ENCODE measurements around the gene MBOAT1. TPM values are rescaled to one million over a fixed set of nuclear protein-coding genes. Genes with fewer than 3 reads are reported as not detected.

The MBOAT1 gene
- polyA plus RNA-seq, 3 donors from 2014 or later, result 0.14 to 0.76 TPM; not detected in 1

GRCh38 chr6:20203561-20204511 is 8.4 kb downstream of the MBOAT1 start:
- peaks cover 12 to 25% of the 10 kb centered on the region in 2 donors for H3K4me1 Mint-ChIP-seq
- no peak overlapping the region for H3K27ac Mint-ChIP-seq
- no peaks in the 10 kb centered on the region for H3K9me3 Mint-ChIP-seq
- DNase-seq, result no peak
- H3K4me3 Mint-ChIP-seq, result no peak overlapping the region
- peaks cover 1 to 5% (median 4%) of the 10 kb centered on the region in 3 donors for H3K27me3 Mint-ChIP-seq (ENCODE audit: low read depth in 3 of 3)
- peaks cover 0 to 9% (median 0%) of the 10 kb centered on the region in 3 donors for H3K36me3 Mint-ChIP-seq

- peaks cover 12 to 25% of the 10 kb centered on the region in 2 donors for H3K4me1 Mint-ChIP-seq
- H3K36me3 Mint-ChIP-seq, result peaks cover 0 to 9% (median 0%) of the 10 kb centered on the region in 3 donors
These were observed 9.5 kb downstream of the MBOAT1 start for GRCh38 chr6:20202699-20203302.

GRCh38 chr6:20202324-20202658 is 10.0 kb downstream of the MBOAT1 start:
- Mint-ChIP-seq H3K36me3 (peaks cover 0 to 9% (median 0%) of the 10 kb centered on the region in 3 donors), H3K27ac (no peak overlapping the region), H3K4me3 (no peak overlapping the region), H3K4me1 (peaks cover 10 to 25% of the 10 kb centered on the region in 2 donors), H3K9me3 (no peaks in the 10 kb centered on the region), H3K27me3 (ENCODE audit: low read depth in 3 of 3) (peaks cover 1 to 5% (median 5%) of the 10 kb centered on the region in 3 donors)
- no peak for DNase-seq

More at GRCh38 chr6:20202699-20203302, 9.5 kb downstream of the MBOAT1 start:
- no peaks in the 10 kb centered on the region for H3K9me3 Mint-ChIP-seq
- H3K27ac Mint-ChIP-seq, result no peak overlapping the region
- no peak for DNase-seq
- peaks cover 1 to 5% (median 4%) of the 10 kb centered on the region in 3 donors for H3K27me3 Mint-ChIP-seq (ENCODE audit: low read depth in 3 of 3)
- no peak overlapping the region for H3K4me3 Mint-ChIP-seq

GRCh38 chr6:20200761-20201630 is 11.3 kb downstream of the MBOAT1 start:
- Mint-ChIP-seq H3K36me3 (no peaks in the 10 kb centered on the region), H3K27ac (no peak overlapping the region), H3K4me1 (peaks cover 0 to 13% of the 10 kb centered on the region in 2 donors), H3K27me3 (ENCODE audit: low read depth in 3 of 3) (peaks cover 3 to 5% (median 5%) of the 10 kb centered on the region in 3 donors), H3K9me3 (no peaks in the 10 kb centered on the region), H3K4me3 (no peak overlapping the region)
- DNase-seq, result no peak

- H3K27ac Mint-ChIP-seq, result no peak overlapping the region
- peaks cover 1 to 7% (median 5%) of the 10 kb centered on the region in 3 donors for H3K27me3 Mint-ChIP-seq (ENCODE audit: low read depth in 3 of 3)
- H3K4me1 Mint-ChIP-seq, result peaks cover 4 to 7% of the 10 kb centered on the region in 2 donors
- no peaks in the 10 kb centered on the region for H3K9me3 Mint-ChIP-seq
- no peaks in the 10 kb centered on the region for H3K36me3 Mint-ChIP-seq
- no peak overlapping the region for H3K4me3 Mint-ChIP-seq
- DNase-seq, result no peak
These were observed 13.5 kb downstream of the MBOAT1 start for GRCh38 chr6:20198775-20199174.

- H3K4me1 Mint-ChIP-seq, result peaks cover 4 to 7% of the 10 kb centered on the region in 2 donors
- no peak overlapping the region for H3K27ac Mint-ChIP-seq
- H3K27me3 Mint-ChIP-seq (ENCODE audit: low read depth in 3 of 3), result peaks cover 1 to 7% (median 5%) of the 10 kb centered on the region in 3 donors
- no peak for DNase-seq
- no peak overlapping the region for H3K4me3 Mint-ChIP-seq
- no peaks in the 10 kb centered on the region for H3K36me3 Mint-ChIP-seq
- no peaks in the 10 kb centered on the region for H3K9me3 Mint-ChIP-seq
These were observed 14.0 kb downstream of the MBOAT1 start for GRCh38 chr6:20198156-20198774.

GRCh38 chr6:20197251-20197650 is 15.0 kb downstream of the MBOAT1 start:
- Mint-ChIP-seq H3K9me3 (no peaks in the 10 kb centered on the region), H3K4me3 (no peak overlapping the region)

GRCh38 chr6:20192625-20193024 is 19.6 kb downstream of the MBOAT1 start:
- peaks cover 7% of the 10 kb centered on the region in 2 donors for H3K4me1 Mint-ChIP-seq
- H3K27ac Mint-ChIP-seq, result no peak overlapping the region
- DNase-seq, result no peak
- no peak overlapping the region for H3K4me3 Mint-ChIP-seq
- H3K36me3 Mint-ChIP-seq, result peaks cover 0 to 3% (median 0%) of the 10 kb centered on the region in 3 donors
- no peaks in the 10 kb centered on the region for H3K9me3 Mint-ChIP-seq
- H3K27me3 Mint-ChIP-seq (ENCODE audit: low read depth in 3 of 3), result peaks cover 0 to 10% (median 1%) of the 10 kb centered on the region in 3 donors

More at GRCh38 chr6:20197251-20197650, 15.0 kb downstream of the MBOAT1 start:
- Mint-ChIP-seq H3K4me1 (peaks cover 4 to 7% of the 10 kb centered on the region in 2 donors), H3K27me3 (ENCODE audit: low read depth in 3 of 3) (peaks cover 1 to 10% (median 5%) of the 10 kb centered on the region in 3 donors), H3K36me3 (no peaks in the 10 kb centered on the region), H3K27ac (no peak overlapping the region)
- DNase-seq, result no peak

- H3K9me3 Mint-ChIP-seq, result no peaks in the 10 kb centered on the region
- peaks cover 0 to 3% (median 0%) of the 10 kb centered on the region in 3 donors for H3K36me3 Mint-ChIP-seq
- H3K4me1 Mint-ChIP-seq, result peaks cover 7% of the 10 kb centered on the region in 2 donors
- no peak overlapping the region for H3K4me3 Mint-ChIP-seq
- H3K27me3 Mint-ChIP-seq (ENCODE audit: low read depth in 3 of 3), result peaks cover 0 to 8% (median 1%) of the 10 kb centered on the region in 3 donors
- no peak overlapping the region for H3K27ac Mint-ChIP-seq
- DNase-seq, result no peak
These were observed 20.3 kb downstream of the MBOAT1 start for GRCh38 chr6:20191992-20192391.

- Mint-ChIP-seq H3K27me3 (ENCODE audit: low read depth in 3 of 3) (peaks cover 0 to 2% (median 1%) of the 10 kb centered on the region in 3 donors), H3K4me3 (no peak overlapping the region), H3K9me3 (no peaks in the 10 kb centered on the region), H3K27ac (no peak overlapping the region), H3K4me1 (peaks cover 0 to 2% of the 10 kb centered on the region in 2 donors), H3K36me3 (peaks cover 0 to 3% (median 0%) of the 10 kb centered on the region in 3 donors)
- no peak for DNase-seq
These were observed 23.6 kb downstream of the MBOAT1 start for GRCh38 chr6:20188630-20189075.

GRCh38 chr6:20186981-20187380 is 25.3 kb downstream of the MBOAT1 start:
- peaks cover 0 to 3% (median 0%) of the 10 kb centered on the region in 3 donors for H3K36me3 Mint-ChIP-seq
- no peak for DNase-seq
- H3K4me1 Mint-ChIP-seq, result no peaks in the 10 kb centered on the region
- peaks cover 0 to 3% (median 0%) of the 10 kb centered on the region in 3 donors for H3K27me3 Mint-ChIP-seq (ENCODE audit: low read depth in 3 of 3)
- no peaks in the 10 kb centered on the region for H3K9me3 Mint-ChIP-seq
- H3K4me3 Mint-ChIP-seq, result no peak overlapping the region
- no peak overlapping the region for H3K27ac Mint-ChIP-seq

GRCh38 chr6:20183706-20184105 is 28.6 kb downstream of the MBOAT1 start:
- no peaks in the 10 kb centered on the region for H3K9me3 Mint-ChIP-seq
- H3K27ac Mint-ChIP-seq, result no peak overlapping the region
- peaks cover 0 to 4% of the 10 kb centered on the region in 2 donors for H3K4me1 Mint-ChIP-seq
- peaks cover 0 to 3% (median 3%) of the 10 kb centered on the region in 3 donors for H3K27me3 Mint-ChIP-seq (ENCODE audit: low read depth in 3 of 3)
- DNase-seq, result no peak
- H3K4me3 Mint-ChIP-seq, result no peak overlapping the region
- H3K36me3 Mint-ChIP-seq, result no peaks in the 10 kb centered on the region
